Activated CD8-positive, alpha-beta T cell treated with anti-CD3 and anti-CD28 coated beads for 36 hours (primary cell): ENCODE data around the gene SFMBT1. TPM values are rescaled to one million over a fixed set of nuclear protein-coding genes. Genes with fewer than 3 reads are reported as not detected.
"Not testable (repeated sequence)": the region's sequence is repeated elsewhere in the genome, so short reads cannot be mapped to it uniquely, and the experiment has no call there.

Experiments
- ATAC-seq: fragments of 200-7000 bp; cut with Tn5 transposase; one replicate; pipeline ENCODE4 v1.10.0; 2021; ENCODE audit warnings: mild to moderate bottlenecking, moderate library complexity
- CTCF ChIA-PET: fragments of 350-600 bp; sonication (Branson Sonifier 250); formaldehyde crosslinking; loops from one replicate; lab custom pipeline; 2021; ENCODE audit warnings: antibody characterized with exemption; lab: Charles Lee
- POLR2A ChIA-PET: fragments of 350-600 bp; sonication (Branson Sonifier 250); formaldehyde crosslinking; loops from one replicate; lab custom pipeline; 2021; ENCODE audit warnings: antibody characterized with exemption; lab: Charles Lee
- DNase-seq: peaks from one replicate; pipeline ENCODE4 v3.0.0-alpha.2; 2020
- H3K27ac Mint-ChIP-seq: one replicate; pipeline ENCODE4 v1.8.0; 2021; ENCODE audit warnings: mild to moderate bottlenecking, mixed read lengths
- H3K27me3 Mint-ChIP-seq: one replicate; pipeline ENCODE4 v1.8.0; 2021; ENCODE audit warnings: mixed read lengths
- H3K36me3 Mint-ChIP-seq: one replicate; pipeline ENCODE4 v1.8.0; 2021; ENCODE audit warnings: low read depth, mixed read lengths
- H3K4me1 Mint-ChIP-seq: one replicate; pipeline ENCODE4 v1.8.0; 2021; ENCODE audit warnings: low read depth, mixed read lengths
- H3K4me3 Mint-ChIP-seq: one replicate; pipeline ENCODE4 v1.8.0; 2021; ENCODE audit warnings: mild to moderate bottlenecking, moderate library complexity, mixed read lengths
- H3K9me3 Mint-ChIP-seq: one replicate; pipeline ENCODE4 v1.8.0; 2021; ENCODE audit warnings: mixed read lengths
- intact Hi-C: fragments of 100-400 bp; cut with micrococcal nuclease; formaldehyde crosslinking; loops from one replicate; pipeline ENCODE4 v1.10.0; 2022
- total RNA-seq, 2 experiments: library from RNA; stranded (reverse); gene quantifications; one replicate each; pipeline ENCODE4 v1.2.3, GENCODE V29; 2021
- TF ChIP-seq, protein P1 (sequence below): fragments of 200-600 bp; IDR thresholded peaks from one replicate; pipeline ENCODE4 v1.8.0; 2022; ENCODE audit warnings: antibody characterized with exemption, mild to moderate bottlenecking

SFMBT1 gene
- total RNA-seq, 2 experiments from 2014 or later: 17.8 to 20.1 TPM

DNA sequence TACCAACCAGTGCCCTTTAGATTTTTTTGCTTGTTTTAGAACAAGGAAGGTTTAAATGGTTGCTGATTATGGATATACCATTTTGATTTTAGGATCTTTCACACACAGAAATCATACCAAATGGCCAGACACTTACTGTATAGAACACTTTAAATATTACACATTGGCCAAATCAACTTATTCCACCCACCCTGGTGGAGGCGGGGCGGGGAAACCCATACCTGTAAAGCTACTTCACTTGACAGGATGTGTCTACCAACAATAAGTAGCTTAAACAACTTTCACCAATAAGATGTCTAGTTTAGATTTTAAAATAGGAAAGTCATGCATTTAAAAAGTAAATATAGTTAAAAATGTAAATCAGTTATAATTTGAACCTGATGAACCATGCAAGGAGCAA is 17.0 kb upstream of the SFMBT1 start:
- H3K27me3 Mint-ChIP-seq: peaks cover 6% of the 10 kb centered on the region
- POLR2A ChIA-PET: no interaction called here
- no peak for DNase-seq
- TF ChIP-seq, protein P1, sequence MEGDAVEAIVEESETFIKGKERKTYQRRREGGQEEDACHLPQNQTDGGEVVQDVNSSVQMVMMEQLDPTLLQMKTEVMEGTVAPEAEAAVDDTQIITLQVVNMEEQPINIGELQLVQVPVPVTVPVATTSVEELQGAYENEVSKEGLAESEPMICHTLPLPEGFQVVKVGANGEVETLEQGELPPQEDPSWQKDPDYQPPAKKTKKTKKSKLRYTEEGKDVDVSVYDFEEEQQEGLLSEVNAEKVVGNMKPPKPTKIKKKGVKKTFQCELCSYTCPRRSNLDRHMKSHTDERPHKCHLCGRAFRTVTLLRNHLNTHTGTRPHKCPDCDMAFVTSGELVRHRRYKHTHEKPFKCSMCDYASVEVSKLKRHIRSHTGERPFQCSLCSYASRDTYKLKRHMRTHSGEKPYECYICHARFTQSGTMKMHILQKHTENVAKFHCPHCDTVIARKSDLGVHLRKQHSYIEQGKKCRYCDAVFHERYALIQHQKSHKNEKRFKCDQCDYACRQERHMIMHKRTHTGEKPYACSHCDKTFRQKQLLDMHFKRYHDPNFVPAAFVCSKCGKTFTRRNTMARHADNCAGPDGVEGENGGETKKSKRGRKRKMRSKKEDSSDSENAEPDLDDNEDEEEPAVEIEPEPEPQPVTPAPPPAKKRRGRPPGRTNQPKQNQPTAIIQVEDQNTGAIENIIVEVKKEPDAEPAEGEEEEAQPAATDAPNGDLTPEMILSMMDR: no peak
- H3K9me3 Mint-ChIP-seq: no peaks in the 10 kb centered on the region
- H3K4me1 Mint-ChIP-seq: no peaks in the 10 kb centered on the region
- H3K36me3 Mint-ChIP-seq: no peaks in the 10 kb centered on the region
- no peak overlapping the region for H3K27ac Mint-ChIP-seq
- CTCF ChIA-PET: interaction anchor here (1.4 kb wide), 1 partner anchor 10 kb away, joined by 3 read pairs; no protein-coding TSS in a partner anchor
- intact Hi-C loops: no loop called here
- ATAC-seq: no peak
- H3K4me3 Mint-ChIP-seq: no peak overlapping the region

DNA sequence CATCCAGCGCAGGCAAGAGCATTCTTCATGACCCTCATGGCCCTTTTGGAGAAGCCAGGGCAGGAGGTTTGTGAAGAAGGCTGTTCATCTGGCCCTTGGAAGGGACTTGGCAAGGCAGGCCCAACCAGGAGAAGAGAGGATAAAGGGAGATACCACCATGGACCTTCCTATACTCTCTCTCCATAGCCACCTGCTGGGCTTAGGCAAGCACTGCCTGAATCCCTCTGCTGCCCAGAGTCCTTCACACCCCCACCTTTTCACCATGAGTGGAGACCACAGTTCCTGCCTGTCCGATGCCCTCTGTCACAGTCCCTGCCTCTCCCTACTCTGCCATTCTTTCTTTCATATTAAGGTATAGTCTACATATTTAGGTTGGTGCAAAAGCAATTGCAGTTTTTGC is 10.6 kb upstream of the SFMBT1 start:
- H3K4me1 Mint-ChIP-seq: no peaks in the 10 kb centered on the region
- intact Hi-C loops: no loop called here
- H3K4me3 Mint-ChIP-seq: no peak overlapping the region
- H3K9me3 Mint-ChIP-seq: no peaks in the 10 kb centered on the region
- H3K36me3 Mint-ChIP-seq: no peaks in the 10 kb centered on the region
- TF ChIP-seq, protein P1: peak; percentile 27
- ChIA-PET POLR2A (no interaction called here), CTCF (interaction anchor here (1.0 to 1.5 kb wide), 2 partner anchors 17 to 82 kb away, joined by 3 read pairs; no protein-coding TSS in a partner anchor)
- no peak overlapping the region for H3K27ac Mint-ChIP-seq
- peak; percentile 49 for ATAC-seq
- no peak for DNase-seq
- H3K27me3 Mint-ChIP-seq: peaks cover 1% of the 10 kb centered on the region

DNA sequence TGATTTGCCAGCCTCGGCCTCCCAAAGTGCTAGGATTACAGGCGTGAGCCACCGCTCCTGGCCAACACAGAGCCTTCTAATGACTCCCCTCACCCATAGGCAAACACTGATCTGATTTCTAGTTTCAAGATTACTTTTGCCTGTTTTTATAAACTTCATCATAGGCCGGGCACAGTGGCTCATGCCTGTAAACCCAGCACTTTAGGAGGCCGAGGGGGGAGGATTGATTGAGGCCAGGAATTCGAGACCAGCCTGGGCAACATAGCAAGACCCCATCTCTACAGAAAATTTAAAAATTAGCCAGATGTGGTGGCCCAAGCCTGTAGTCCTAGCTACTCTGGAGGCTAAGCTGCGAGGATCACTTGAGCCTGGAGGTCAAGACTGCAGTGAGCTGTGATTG is 8.4 kb upstream of the SFMBT1 start:
- DNase-seq, H3K27ac Mint-ChIP-seq, H3K27me3 Mint-ChIP-seq, H3K9me3 Mint-ChIP-seq, CTCF ChIA-PET, ATAC-seq, H3K4me1 Mint-ChIP-seq, H3K4me3 Mint-ChIP-seq, H3K36me3 Mint-ChIP-seq, intact Hi-C loops: not testable (repeated sequence)
- POLR2A ChIA-PET: interaction anchor here (0.7 kb wide), 1 partner anchor 70 kb away, joined by 4 read pairs; no protein-coding TSS in a partner anchor

DNA sequence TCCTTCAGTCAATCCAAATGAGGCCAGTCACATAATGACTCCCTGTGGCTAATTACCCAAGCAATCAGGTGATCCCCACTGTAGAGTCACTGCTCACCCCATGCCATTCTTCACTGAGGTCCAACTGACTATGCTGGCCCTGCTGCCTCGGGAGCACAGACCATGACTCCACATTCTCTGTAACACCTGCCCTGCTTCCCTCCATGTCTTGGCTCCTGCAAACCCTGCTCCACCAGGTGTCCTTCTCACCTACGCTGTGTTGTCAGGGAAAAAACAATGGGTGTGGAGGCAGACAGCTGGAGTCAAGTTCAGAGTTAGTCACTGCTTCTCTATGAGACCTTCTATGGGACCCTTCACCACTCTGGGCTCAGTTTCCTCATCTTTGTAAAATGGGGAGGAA is 6.1 kb upstream of the SFMBT1 start:
- Mint-ChIP-seq H3K36me3 (no peaks in the 10 kb centered on the region), H3K4me1 (peaks cover 7% of the 10 kb centered on the region), H3K9me3 (no peaks in the 10 kb centered on the region), H3K27me3 (peaks cover 3% of the 10 kb centered on the region), H3K4me3 (no peak overlapping the region), H3K27ac (no peak overlapping the region)
- ATAC-seq: no peak
- no peak for DNase-seq
- ChIA-PET CTCF (no interaction called here), POLR2A (no interaction called here)
- TF ChIP-seq, protein P1: no peak
- intact Hi-C loops: no loop called here

DNA sequence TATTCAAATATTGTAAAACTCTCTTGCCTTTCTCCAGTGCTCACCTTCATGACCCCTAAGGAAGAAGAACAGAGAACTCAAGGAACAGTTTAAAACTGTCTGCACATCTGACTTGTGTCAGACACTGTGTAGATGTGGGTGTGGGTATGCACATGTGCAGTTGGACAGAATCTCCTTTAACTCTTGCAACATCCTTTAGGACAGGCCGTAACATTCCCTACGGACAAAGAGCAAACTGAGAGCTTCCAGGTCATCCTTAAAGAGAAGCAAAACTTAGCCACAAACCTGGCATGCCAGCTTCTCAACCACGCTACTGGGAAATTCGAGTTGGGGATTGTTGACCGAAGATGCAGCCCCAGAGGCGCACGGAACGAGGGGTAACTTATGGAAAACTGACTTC is 4.1 kb upstream of the SFMBT1 start:
- H3K4me3 Mint-ChIP-seq: no peak overlapping the region
- intact Hi-C loops: no loop called here
- ATAC-seq (no peak), DNase-seq (no peak)
- peaks cover 10% of the 10 kb centered on the region for H3K4me1 Mint-ChIP-seq
- H3K27ac Mint-ChIP-seq: no peak overlapping the region
- TF ChIP-seq, protein P1: no peak
- H3K36me3 Mint-ChIP-seq: no peaks in the 10 kb centered on the region
- ChIA-PET CTCF (interaction anchor here (1.1 kb wide), 1 partner anchor 14 kb away, joined by 3 read pairs; no protein-coding TSS in a partner anchor), POLR2A (no interaction called here)
- H3K9me3 Mint-ChIP-seq: no peaks in the 10 kb centered on the region
- H3K27me3 Mint-ChIP-seq: peaks cover 3% of the 10 kb centered on the region
